Measurements from ENCODE around the gene PDSS2. TPM values are rescaled to one million over a fixed set of nuclear protein-coding genes. Genes with fewer than 3 reads are reported as not detected.

The PDSS2 gene
- total RNA-seq: 10 to 100 TPM; 11.2 to 15.5 (median 14.2) TPM
- total RNA-seq (2013): 11.8 TPM

- H3K4me1 ChIP-seq (ENCODE audit: control insufficient read depth, insufficient read depth, low read length): peaks cover 17% of the 10 kb centered on the region
- TF ChIP-seq CTCF (IDR thresholded peaks at IDR 0.05): peak; percentile 26
- peaks cover 19 to 21% of the 10 kb centered on the region in 2 donors for H3K4me1 Mint-ChIP-seq
- peak within 1 kb of the TSS; percentile 94 for H3K27ac ChIP-seq (ENCODE audit: low read length)
- peak within 1 kb of the TSS; percentile 91 to 97 for H3K27ac Mint-ChIP-seq
- WGBS (ENCODE audit: insufficient coverage): under 1% methylated on average over 46 of the region's 46 CpGs
- peak; percentile 96 for DNase-seq
- H3K4me3 Mint-ChIP-seq: peak within 1 kb of the TSS; percentile 91
- no peaks in the 10 kb centered on the region for H3K27me3 Mint-ChIP-seq (ENCODE audit: low read depth in 2 of 2)
- H3K9me3 ChIP-seq (ENCODE audit: control insufficient read depth, insufficient read depth, low read length): no peaks in the 10 kb centered on the region
- ATAC-seq: peak; percentile 96 to 100 (median 97)
- no peaks in the 10 kb centered on the region for H3K36me3 ChIP-seq (ENCODE audit: control insufficient read depth, insufficient read depth, low read length)
- H3K9me3 Mint-ChIP-seq: no peaks in the 10 kb centered on the region
- peak within 1 kb of the TSS; percentile 90 for H3K4me3 ChIP-seq (ENCODE audit: low read length)
- no peaks in the 10 kb centered on the region for H3K27me3 ChIP-seq (ENCODE audit: control insufficient read depth, insufficient read depth, low read length)
- intact Hi-C loops (cut with micrococcal nuclease): loop anchor here (1.0 to 10.0 kb wide), 2 partner anchors 365 to 435 kb away; partner anchors contain the start of genes MTRES1 and SCML4
- no peaks in the 10 kb centered on the region for H3K36me3 Mint-ChIP-seq
Observed at GRCh38 chr6:107459283-107460082, at the start of gene PDSS2. Gene PDSS2, minus strand, starts transcription at chr6:107459564. Its CDS starts 279 bp downstream, at chr6:107459285.

- peaks cover 2% of the 10 kb centered on the region for H3K27me3 ChIP-seq (ENCODE audit: control insufficient read depth, insufficient read depth, low read length)
- no peak overlapping the region for H3K27ac ChIP-seq (ENCODE audit: low read length)
- H3K4me3 Mint-ChIP-seq: no peak overlapping the region
- no peak overlapping the region for H3K27ac Mint-ChIP-seq
- H3K9me3 ChIP-seq (ENCODE audit: control insufficient read depth, insufficient read depth, low read length): no peaks in the 10 kb centered on the region
- no peaks in the 10 kb centered on the region for H3K4me1 ChIP-seq (ENCODE audit: control insufficient read depth, insufficient read depth, low read length)
- H3K36me3 ChIP-seq (ENCODE audit: control insufficient read depth, insufficient read depth, low read length): no peaks in the 10 kb centered on the region
- no peak overlapping the region for H3K4me3 ChIP-seq (ENCODE audit: low read length)
- no peaks in the 10 kb centered on the region for H3K9me3 Mint-ChIP-seq
- H3K4me1 Mint-ChIP-seq: no peaks in the 10 kb centered on the region
- ATAC-seq (no peak), DNase-seq (no peak)
- 94% methylated on average over 1 of the region's 1 CpG for WGBS (ENCODE audit: insufficient coverage)
- no peaks in the 10 kb centered on the region for H3K36me3 Mint-ChIP-seq
- intact Hi-C loops (cut with micrococcal nuclease): no loop called here
- H3K27me3 Mint-ChIP-seq (ENCODE audit: low read depth in 2 of 2): peaks cover 15 to 29% of the 10 kb centered on the region in 2 donors
- TF ChIP-seq CTCF (IDR thresholded peaks at IDR 0.05): no peak
Observed at GRCh38 chr6:107506145-107506544, 46.8 kb upstream of the PDSS2 start.

GRCh38 chr6:107504270-107505026 is 45.1 kb upstream of the PDSS2 start:
- TF ChIP-seq CTCF (IDR thresholded peaks at IDR 0.05): no peak
- ATAC-seq: no peak

More at GRCh38 chr6:107504270-107505026, 45.1 kb upstream of the PDSS2 start:
- WGBS (ENCODE audit: insufficient coverage): 78% methylated on average over 3 of the region's 4 CpGs
- intact Hi-C loops (cut with micrococcal nuclease): no loop called here
- Mint-ChIP-seq H3K36me3 (no peaks in the 10 kb centered on the region), H3K4me3 (no peak overlapping the region), H3K4me1 (no peaks in the 10 kb centered on the region), H3K27me3 (ENCODE audit: low read depth in 2 of 2) (peaks cover 11 to 29% of the 10 kb centered on the region in 2 donors), H3K9me3 (no peaks in the 10 kb centered on the region), H3K27ac (no peak overlapping the region)
- Histone ChIP-seq H3K4me1 (ENCODE audit: control insufficient read depth, insufficient read depth, low read length) (no peaks in the 10 kb centered on the region), H3K9me3 (ENCODE audit: control insufficient read depth, insufficient read depth, low read length) (no peaks in the 10 kb centered on the region), H3K27me3 (ENCODE audit: control insufficient read depth, insufficient read depth, low read length) (peaks cover 4% of the 10 kb centered on the region), H3K27ac (ENCODE audit: low read length) (no peak overlapping the region), H3K4me3 (ENCODE audit: low read length) (no peak overlapping the region), H3K36me3 (ENCODE audit: control insufficient read depth, insufficient read depth, low read length) (no peaks in the 10 kb centered on the region)
- no peak for DNase-seq
